Neural cell (in vitro differentiated cells): ENCODE results near the gene CDKAL1.

Experiments
- EP300 ChIP-seq: fragments of 450-650 bp; conservative IDR thresholded peaks from 2 replicates; pipeline ENCODE4 v1.6.1; 2014; ENCODE audit warnings: antibody characterized with exemption, mild to moderate bottlenecking, moderate library complexity; ENCODE audit not compliant: poor library complexity, severe bottlenecking
- EZH2 ChIP-seq: fragments of 200-600, 300-800 bp; shearing (Covaris generic), sonication (generic); IDR thresholded peaks from 2 replicates; pipeline ENCODE4 v1.6.1; 2014; ENCODE audit warnings: antibody characterized with exemption, low read length, borderline replicate concordance, mild to moderate bottlenecking; ENCODE audit not compliant: insufficient read depth, poor library complexity, severe bottlenecking
- MXI1 ChIP-seq: fragments of 450-650 bp; conservative IDR thresholded peaks from 2 replicates; pipeline ENCODE4 v1.6.1; 2014; ENCODE audit warnings: antibody characterized with exemption, mild to moderate bottlenecking; ENCODE audit not compliant: poor library complexity, severe bottlenecking
- POLR2AphosphoS5 ChIP-seq: IDR thresholded peaks from 2 replicates; pipeline ENCODE4 v1.6.1; 2012
- RAD21 ChIP-seq: fragments of 450-650 bp; conservative IDR thresholded peaks from 2 replicates; pipeline ENCODE4 v1.6.1; 2014; ENCODE audit warnings: antibody characterized with exemption, mild to moderate bottlenecking, moderate library complexity
- SMC3 ChIP-seq: fragments of 450-650 bp; conservative IDR thresholded peaks from 2 replicates; pipeline ENCODE4 v1.6.1; 2014; ENCODE audit warnings: antibody characterized with exemption, mild to moderate bottlenecking, moderate library complexity; ENCODE audit not compliant: poor library complexity
- TF ChIP-seq, protein P1 (sequence below): fragments of 450-650 bp; IDR thresholded peaks from 2 replicates; pipeline ENCODE4 v1.5.1; 2014; ENCODE audit warnings: antibody characterized with exemption, mild to moderate bottlenecking, moderate library complexity; ENCODE audit not compliant: poor library complexity, severe bottlenecking
- TF ChIP-seq, protein P2 (sequence below): IDR thresholded peaks from 2 replicates; pipeline ENCODE4 v1.6.1; 2012; ENCODE audit warnings: borderline replicate concordance

DNA sequence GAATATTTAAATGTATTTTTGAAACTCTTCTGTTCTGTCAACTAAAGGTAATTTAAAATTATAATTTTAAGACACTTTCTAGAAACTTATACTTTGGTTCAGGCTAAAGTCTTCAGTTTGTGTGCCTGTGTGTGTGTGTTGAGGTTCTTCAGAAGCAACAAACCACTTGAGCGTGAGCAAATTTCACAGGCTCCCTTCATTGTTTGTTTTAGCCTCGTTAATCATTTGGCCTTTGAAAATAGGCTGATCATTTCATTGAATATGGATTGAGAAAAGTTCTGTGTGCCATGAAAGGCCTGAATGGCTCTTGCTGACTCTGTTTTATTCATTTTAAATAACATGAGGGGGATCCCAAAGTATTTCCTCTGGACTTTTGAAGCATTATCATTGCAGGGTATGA lies 420.1 kb downstream of the CDKAL1 start:
- TF ChIP-seq, protein P1, sequence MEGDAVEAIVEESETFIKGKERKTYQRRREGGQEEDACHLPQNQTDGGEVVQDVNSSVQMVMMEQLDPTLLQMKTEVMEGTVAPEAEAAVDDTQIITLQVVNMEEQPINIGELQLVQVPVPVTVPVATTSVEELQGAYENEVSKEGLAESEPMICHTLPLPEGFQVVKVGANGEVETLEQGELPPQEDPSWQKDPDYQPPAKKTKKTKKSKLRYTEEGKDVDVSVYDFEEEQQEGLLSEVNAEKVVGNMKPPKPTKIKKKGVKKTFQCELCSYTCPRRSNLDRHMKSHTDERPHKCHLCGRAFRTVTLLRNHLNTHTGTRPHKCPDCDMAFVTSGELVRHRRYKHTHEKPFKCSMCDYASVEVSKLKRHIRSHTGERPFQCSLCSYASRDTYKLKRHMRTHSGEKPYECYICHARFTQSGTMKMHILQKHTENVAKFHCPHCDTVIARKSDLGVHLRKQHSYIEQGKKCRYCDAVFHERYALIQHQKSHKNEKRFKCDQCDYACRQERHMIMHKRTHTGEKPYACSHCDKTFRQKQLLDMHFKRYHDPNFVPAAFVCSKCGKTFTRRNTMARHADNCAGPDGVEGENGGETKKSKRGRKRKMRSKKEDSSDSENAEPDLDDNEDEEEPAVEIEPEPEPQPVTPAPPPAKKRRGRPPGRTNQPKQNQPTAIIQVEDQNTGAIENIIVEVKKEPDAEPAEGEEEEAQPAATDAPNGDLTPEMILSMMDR = no peak
- TF ChIP-seq, protein P2, sequence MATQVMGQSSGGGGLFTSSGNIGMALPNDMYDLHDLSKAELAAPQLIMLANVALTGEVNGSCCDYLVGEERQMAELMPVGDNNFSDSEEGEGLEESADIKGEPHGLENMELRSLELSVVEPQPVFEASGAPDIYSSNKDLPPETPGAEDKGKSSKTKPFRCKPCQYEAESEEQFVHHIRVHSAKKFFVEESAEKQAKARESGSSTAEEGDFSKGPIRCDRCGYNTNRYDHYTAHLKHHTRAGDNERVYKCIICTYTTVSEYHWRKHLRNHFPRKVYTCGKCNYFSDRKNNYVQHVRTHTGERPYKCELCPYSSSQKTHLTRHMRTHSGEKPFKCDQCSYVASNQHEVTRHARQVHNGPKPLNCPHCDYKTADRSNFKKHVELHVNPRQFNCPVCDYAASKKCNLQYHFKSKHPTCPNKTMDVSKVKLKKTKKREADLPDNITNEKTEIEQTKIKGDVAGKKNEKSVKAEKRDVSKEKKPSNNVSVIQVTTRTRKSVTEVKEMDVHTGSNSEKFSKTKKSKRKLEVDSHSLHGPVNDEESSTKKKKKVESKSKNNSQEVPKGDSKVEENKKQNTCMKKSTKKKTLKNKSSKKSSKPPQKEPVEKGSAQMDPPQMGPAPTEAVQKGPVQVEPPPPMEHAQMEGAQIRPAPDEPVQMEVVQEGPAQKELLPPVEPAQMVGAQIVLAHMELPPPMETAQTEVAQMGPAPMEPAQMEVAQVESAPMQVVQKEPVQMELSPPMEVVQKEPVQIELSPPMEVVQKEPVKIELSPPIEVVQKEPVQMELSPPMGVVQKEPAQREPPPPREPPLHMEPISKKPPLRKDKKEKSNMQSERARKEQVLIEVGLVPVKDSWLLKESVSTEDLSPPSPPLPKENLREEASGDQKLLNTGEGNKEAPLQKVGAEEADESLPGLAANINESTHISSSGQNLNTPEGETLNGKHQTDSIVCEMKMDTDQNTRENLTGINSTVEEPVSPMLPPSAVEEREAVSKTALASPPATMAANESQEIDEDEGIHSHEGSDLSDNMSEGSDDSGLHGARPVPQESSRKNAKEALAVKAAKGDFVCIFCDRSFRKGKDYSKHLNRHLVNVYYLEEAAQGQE = no peak
- TF ChIP-seq EP300 (no peak), POLR2AphosphoS5 (no peak), RAD21 (no peak), EZH2 (no peak), MXI1 (no peak), SMC3 (no peak)
